Liver (tissue), 9 donors: ENCODE results near the gene SHISA3. TPM values are rescaled to one million over a fixed set of nuclear protein-coding genes. Genes with fewer than 3 reads are reported as not detected.

ENCODE experiments used
- DNase-seq: peaks from one replicate; pipeline ENCODE4 v3.0.0-alpha.2; 2017; ENCODE audit warnings: low spot score
- H3K27ac ChIP-seq, 2 donors: one replicate each; pipeline ENCODE4 v1.7.0; 2013; ENCODE audit warnings: inconsistent platforms in 2 of 2, low read length in 2 of 2, control low read depth in 1 of 2, low read depth in 1 of 2, mild to moderate bottlenecking in 1 of 2
- H3K27me3 ChIP-seq, 4 donors: one replicate each; pipeline versions ENCODE4 v1.6.1 to v1.7.0; 2013; ENCODE audit warnings: low read length in 3 of 4, inconsistent platforms in 1 of 4, mild to moderate bottlenecking in 1 of 4, moderate library complexity in 1 of 4; ENCODE audit not compliant: control insufficient read depth in 4 of 4, insufficient read depth in 4 of 4
- H3K36me3 ChIP-seq, 4 donors: one replicate each; pipeline versions ENCODE4 v1.6.1 to v1.7.0; 2013; ENCODE audit warnings: low read length in 3 of 4, mild to moderate bottlenecking in 3 of 4, low read depth in 1 of 4, moderate library complexity in 1 of 4; ENCODE audit not compliant: control insufficient read depth in 4 of 4, insufficient read depth in 3 of 4
- H3K4me1 ChIP-seq, 4 donors: one replicate each; pipeline versions ENCODE4 v1.6.1 to v1.7.0; 2013; ENCODE audit warnings: low read length in 3 of 4, mild to moderate bottlenecking in 3 of 4, moderate library complexity in 1 of 4; ENCODE audit not compliant: control insufficient read depth in 4 of 4, insufficient read depth in 4 of 4
- H3K4me3 ChIP-seq, 3 donors: one replicate each; pipeline versions ENCODE4 v1.6.1 to v1.7.0; 2013; ENCODE audit warnings: low read length in 3 of 3, control low read depth in 1 of 3, low read depth in 1 of 3, mild to moderate bottlenecking in 1 of 3
- H3K9ac ChIP-seq, 2 donors: one replicate each; pipeline ENCODE4 v1.7.0; 2013; ENCODE audit warnings: low read length in 2 of 2, mild to moderate bottlenecking in 2 of 2, moderate library complexity in 2 of 2, control low read depth in 1 of 2, low read depth in 1 of 2
- H3K9me3 ChIP-seq, 4 donors: one replicate each; pipeline versions ENCODE4 v1.6.1 to v1.7.0; 2013; ENCODE audit warnings: low read length in 3 of 4; ENCODE audit not compliant: control insufficient read depth in 4 of 4
- ATF3 ChIP-seq: IDR thresholded peaks from 2 replicates; pipeline ENCODE4 v1.6.1; 2016; ENCODE audit warnings: antibody characterized with exemption
- CTCF ChIP-seq: fragments of 150-350 bp; IDR thresholded peaks from 2 replicates; pipeline ENCODE4 v1.5.1; 2017; ENCODE audit warnings: improper control_type of control experiment, low read depth, low read length; ENCODE audit not compliant: missing input control
- EGR1 ChIP-seq, 2 donors: IDR thresholded peaks; 2 replicates each; pipeline ENCODE4 v1.6.1; 2016 to 2018; ENCODE audit warnings: antibody characterized with exemption in 2 of 2, low read depth in 2 of 2
- FOXA1 ChIP-seq: IDR thresholded peaks from 2 replicates; pipeline ENCODE4 v1.6.1; 2016; ENCODE audit warnings: antibody characterized with exemption
- FOXA2 ChIP-seq: IDR thresholded peaks from 2 replicates; pipeline ENCODE4 v1.6.1; 2016; ENCODE audit warnings: antibody characterized with exemption
- GABPA ChIP-seq, 2 donors: IDR thresholded peaks in 1 of 2; conservative IDR thresholded peaks in 1 of 2; 2 replicates each; pipeline ENCODE4 v1.6.1; 2016; ENCODE audit warnings: antibody characterized with exemption in 2 of 2, mild to moderate bottlenecking in 1 of 2, moderate library complexity in 1 of 2
- HNF4A ChIP-seq, 2 donors: conservative IDR thresholded peaks; 2 replicates each; pipeline ENCODE4 v1.6.1; 2016; ENCODE audit warnings: antibody characterized with exemption in 2 of 2, mild to moderate bottlenecking in 2 of 2
- HNF4G ChIP-seq: IDR thresholded peaks from 2 replicates; pipeline ENCODE4 v1.6.1; 2016; ENCODE audit warnings: antibody characterized with exemption
- MAX ChIP-seq: IDR thresholded peaks from 2 replicates; pipeline ENCODE4 v1.6.1; 2016; ENCODE audit warnings: antibody characterized with exemption
- NR2F2 ChIP-seq: IDR thresholded peaks from 2 replicates; pipeline ENCODE4 v1.6.1; 2016; ENCODE audit warnings: antibody characterized with exemption
- RAD21 ChIP-seq, 2 donors: IDR thresholded peaks; 2 replicates each; pipeline ENCODE4 v1.6.1; 2016; ENCODE audit warnings: antibody characterized with exemption in 2 of 2, mild to moderate bottlenecking in 2 of 2
- REST ChIP-seq: IDR thresholded peaks from 2 replicates; pipeline ENCODE4 v1.6.1; 2016; ENCODE audit warnings: antibody characterized with exemption, mild to moderate bottlenecking
- RXRA ChIP-seq, 2 donors: IDR thresholded peaks; 2 replicates each; pipeline ENCODE4 v1.6.1; 2017 to 2018; ENCODE audit warnings: antibody characterized with exemption in 2 of 2, mild to moderate bottlenecking in 1 of 2
- SP1 ChIP-seq: IDR thresholded peaks from 2 replicates; pipeline ENCODE4 v1.6.1; 2018; ENCODE audit warnings: antibody characterized with exemption, mild to moderate bottlenecking
- TAF1 ChIP-seq: conservative IDR thresholded peaks from 2 replicates; pipeline ENCODE4 v1.6.1; 2016; ENCODE audit warnings: antibody characterized with exemption, mild to moderate bottlenecking
- YY1 ChIP-seq: IDR thresholded peaks from 2 replicates; pipeline ENCODE4 v1.6.1; 2016; ENCODE audit warnings: antibody characterized with exemption, mild to moderate bottlenecking
- ZBTB33 ChIP-seq: IDR thresholded peaks from 2 replicates; pipeline ENCODE4 v1.6.1; 2016; ENCODE audit warnings: antibody characterized with exemption
- WGBS: extraction: QIAGEN DNeasy Blood & Tissue Kit; methylation state at CpG from one replicate; pipeline ENCODE4 v1.1.7; 2013; 5-methylcytosine and 5-hydroxymethylcytosine counted together
- polyA plus RNA-seq, 2 donors: library from polyadenylated mRNA; stranded (reverse) in 1 of 2; unstranded in 1 of 2; fragments of 200-250 nt in 1 of 2; fragments of >200 nt in 1 of 2; fragmentation: Nextera tagmentation in 1 of 2; extraction: Ambion mirVana in 1 of 2; gene quantifications; one replicate each; pipeline versions ENCODE4 v1.2.1 to v1.2.3, GENCODE V29; 2013 to 2015
- total RNA-seq, 2 donors: library from RNA; depleted of rRNA; stranded (reverse); fragments of >200 nt; gene quantifications; one replicate each; pipeline ENCODE4 v1.2.3, GENCODE V29; 2014
- donor health status: healthy.
- donor health status: healthy.
- donor health status: healthy.
- donor health status: healthy.
- donor health status: healthy.

SHISA3 gene
- total and polyA plus RNA-seq, 4 donors, result 0.25 to 0.63 (median 0.56) TPM; not detected in 1

- TF ChIP-seq HNF4G (no peak), REST (no peak), FOXA2 (no peak), EGR1 (IDR thresholded peaks at IDR 0.05; ENCODE audit: low read depth in 2 of 2) (no peak), FOXA1 (no peak), MAX (no peak), YY1 (no peak), ATF3 (no peak), CTCF (no peak), NR2F2 (no peak), ZBTB33 (no peak), HNF4A (conservative IDR thresholded peaks at IDR 0.05) (no peak), RXRA (IDR thresholded peaks at IDR 0.05) (no peak), GABPA (IDR thresholded peaks at IDR 0.05 in 1 of 2, conservative IDR thresholded peaks at IDR 0.05 in 1 of 2) (no peak), SP1 (no peak)
- no peak for DNase-seq
- Histone ChIP-seq H3K4me3 (no peak overlapping the region), H3K9ac (no peak overlapping the region), H3K27ac (no peak overlapping the region), H3K4me1 (no peaks in the 10 kb centered on the region), H3K36me3 (no peaks in the 10 kb centered on the region), H3K9me3 (no peaks in the 10 kb centered on the region), H3K27me3 (no peaks in the 10 kb centered on the region)
- WGBS, result 84% methylated on average over 5 of the region's 5 CpGs
Observed at GRCh38 chr4:42348692-42349091, 48.6 kb upstream of the SHISA3 start.

GRCh38 chr4:42350611-42351182 is 46.6 kb upstream of the SHISA3 start:
- Histone ChIP-seq H3K9me3 (no peaks in the 10 kb centered on the region), H3K27ac (no peak overlapping the region), H3K9ac (no peak overlapping the region), H3K27me3 (no peaks in the 10 kb centered on the region), H3K4me3 (no peak overlapping the region), H3K36me3 (no peaks in the 10 kb centered on the region), H3K4me1 (no peaks in the 10 kb centered on the region)
- no peak for DNase-seq
- TF ChIP-seq MAX (no peak), EGR1 (IDR thresholded peaks at IDR 0.05; ENCODE audit: low read depth in 2 of 2) (no peak), YY1 (no peak), RXRA (IDR thresholded peaks at IDR 0.05) (no peak), ZBTB33 (no peak), TAF1 (no peak), REST (no peak), FOXA1 (no peak), RAD21 (IDR thresholded peaks at IDR 0.05) (no peak), HNF4A (conservative IDR thresholded peaks at IDR 0.05) (no peak)
- WGBS, result 84% methylated on average over 4 of the region's 4 CpGs
